HG02588 (cell line): ENCODE data around the gene S100A10.

Source experiments
- ATAC-seq: cut with Tn5 transposase; IDR thresholded peaks from one replicate; pipeline ENCODE4 v1.9.1; 2021; ENCODE audit warnings: mild to moderate bottlenecking, moderate library complexity; ENCODE audit not compliant: unreplicated experiment

The S100A10 gene

GRCh38 chr1:151988405-151988923, 5.2 kb downstream of the S100A10 start:
- no peak for ATAC-seq

GRCh38 chr1:151986501-151987190, 7.0 kb downstream of the S100A10 start:
- ATAC-seq, result no peak

DNA sequence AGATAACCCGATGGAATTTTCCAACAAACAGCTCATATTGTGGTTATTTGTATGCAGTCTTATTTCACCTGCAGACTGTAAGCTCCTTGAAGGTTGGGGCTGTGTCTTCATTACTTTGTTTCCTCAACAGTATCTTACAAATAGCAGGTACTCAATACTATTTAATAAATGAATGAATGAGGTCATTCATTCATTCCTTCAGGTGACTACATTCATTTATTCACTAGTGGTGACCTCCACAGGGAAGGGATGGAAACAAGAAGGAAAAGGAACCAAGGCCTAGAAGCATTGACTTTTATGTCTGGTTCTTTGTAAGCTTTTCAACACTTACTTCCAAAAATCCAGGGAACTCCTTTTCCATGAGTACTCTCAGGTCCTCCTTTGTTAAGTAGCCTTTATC, 7.9 kb downstream of the S100A10 start:
- ATAC-seq, result no peak

- ATAC-seq, result no peak
Measured at GRCh38 chr1:151985270-151985669, 8.4 kb downstream of the S100A10 start.

DNA sequence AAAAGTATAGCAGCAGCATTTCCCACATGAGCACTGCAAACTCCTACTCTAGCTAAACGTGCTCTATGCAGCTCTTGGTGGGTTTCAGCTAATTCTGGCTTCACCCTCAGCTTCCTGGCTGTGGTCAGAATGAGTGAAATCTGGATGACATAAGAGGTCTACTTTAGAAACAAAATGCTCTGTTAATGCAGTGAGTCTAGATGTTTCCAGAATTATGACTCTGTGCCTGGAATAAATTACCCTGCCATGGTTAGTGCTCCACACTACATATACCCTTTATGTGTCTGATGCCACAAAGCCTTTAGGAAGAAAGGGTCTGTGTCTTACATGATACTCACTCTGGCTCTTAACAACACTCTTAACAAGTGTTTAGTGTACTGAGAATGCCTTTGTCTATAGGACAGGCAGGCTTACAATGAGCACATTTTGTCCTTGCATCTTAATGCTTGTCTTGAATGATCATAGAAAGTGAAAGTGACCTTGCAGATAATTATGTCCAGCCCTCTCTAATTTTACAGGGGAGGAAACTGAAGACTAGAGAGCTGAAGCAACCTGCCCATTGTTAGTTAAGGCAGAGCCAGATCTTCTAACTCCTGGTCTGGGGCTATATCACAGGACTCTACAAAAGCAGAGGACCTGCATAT, 9.2 kb downstream of the S100A10 start:
- peak; percentile 76 for ATAC-seq

DNA sequence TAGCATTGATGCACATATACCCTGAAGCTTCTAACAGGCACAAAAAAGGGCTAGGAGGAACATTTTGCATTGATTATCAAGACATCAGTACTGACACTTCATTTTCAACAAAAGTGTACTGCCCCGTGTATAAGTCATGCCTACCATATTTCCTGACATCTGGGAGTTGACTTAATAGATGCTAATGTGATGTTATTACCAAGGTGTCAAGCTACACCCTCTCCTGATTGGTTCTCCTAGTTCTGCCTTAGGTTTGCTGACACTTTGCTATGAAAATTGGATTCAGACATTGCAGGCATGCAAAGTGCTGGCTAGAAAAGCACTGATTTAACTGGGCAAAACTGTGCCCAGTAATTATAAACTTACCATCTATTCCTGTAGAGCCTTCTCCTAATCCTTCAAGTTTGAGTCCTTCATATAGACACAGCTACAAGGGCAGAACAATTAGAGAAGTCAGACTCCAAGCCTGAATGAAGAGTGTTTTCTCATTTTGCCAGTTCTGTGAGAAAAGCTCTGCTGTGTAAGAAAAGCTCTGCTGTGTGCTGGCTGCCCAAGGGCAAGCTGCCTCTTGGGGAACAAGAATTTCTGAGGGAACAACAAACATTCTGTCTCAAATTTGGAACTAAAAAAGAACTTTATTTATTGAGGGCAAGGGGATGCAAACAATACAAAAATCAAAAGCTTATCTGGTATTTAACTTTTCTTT, 11.2 kb downstream of the S100A10 start:
- no peak for ATAC-seq

DNA sequence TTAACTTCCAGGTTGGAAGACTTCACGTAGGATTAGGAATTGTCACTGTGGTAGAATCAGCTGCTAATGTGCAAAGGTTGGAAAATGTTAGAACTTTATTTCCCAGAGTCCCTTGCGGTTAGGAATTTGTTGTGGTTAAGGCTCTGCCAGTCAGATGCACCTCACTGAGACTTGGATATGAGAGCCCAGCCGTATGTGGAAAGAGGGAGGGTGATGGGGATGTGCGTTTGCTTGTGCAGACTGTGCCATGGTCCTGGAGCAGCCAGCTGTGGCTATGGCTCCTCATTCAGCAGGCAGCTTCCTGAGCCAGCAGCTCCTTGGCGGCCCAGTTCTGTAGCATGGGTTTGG, 12.5 kb downstream of the S100A10 start:
- no peak for ATAC-seq

GRCh38 chr1:151980287-151981177, 13.1 kb downstream of the S100A10 start:
- no peak for ATAC-seq

GRCh38 chr1:151978922-151979321, 14.7 kb downstream of the S100A10 start:
- no peak for ATAC-seq

- ATAC-seq, result no peak
Measured at GRCh38 chr1:151977662-151978230, 15.9 kb downstream of the S100A10 start.

DNA sequence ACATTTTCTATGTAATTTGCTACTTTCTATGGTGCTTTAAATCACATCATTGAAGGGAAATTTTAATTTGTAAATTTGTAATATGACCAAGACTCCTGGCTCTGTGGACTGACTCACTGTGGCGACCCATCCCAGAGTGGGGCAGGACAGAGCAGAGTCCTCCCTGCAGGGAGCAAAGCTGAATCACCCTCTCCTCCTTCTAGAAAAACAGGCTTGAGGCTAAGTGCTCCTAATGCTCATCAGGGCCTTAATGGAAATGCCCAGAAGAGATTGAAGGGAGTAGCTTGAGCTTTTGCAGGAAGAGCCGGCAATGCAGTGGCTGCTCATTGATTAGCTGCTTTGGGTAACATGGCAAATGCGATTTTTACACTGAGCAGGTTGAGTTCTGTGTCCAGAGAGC, 16.8 kb downstream of the S100A10 start:
- no peak for ATAC-seq

DNA sequence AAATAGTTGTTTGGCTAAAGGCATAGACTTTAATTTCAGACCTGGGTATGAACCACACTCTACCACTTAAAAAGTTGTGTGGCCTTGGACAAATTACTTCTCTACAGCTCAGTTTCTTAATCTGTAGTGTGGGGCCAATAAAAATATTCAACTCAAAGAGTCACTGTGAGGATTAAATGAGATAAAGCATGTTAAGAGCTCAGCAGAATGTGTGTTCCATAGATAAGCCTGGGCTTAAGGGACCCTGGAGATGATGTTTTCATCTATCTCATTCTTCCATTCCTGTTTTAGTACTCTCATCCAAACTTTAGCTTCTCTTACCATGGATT, 17.7 kb downstream of the S100A10 start:
- no peak for ATAC-seq

DNA sequence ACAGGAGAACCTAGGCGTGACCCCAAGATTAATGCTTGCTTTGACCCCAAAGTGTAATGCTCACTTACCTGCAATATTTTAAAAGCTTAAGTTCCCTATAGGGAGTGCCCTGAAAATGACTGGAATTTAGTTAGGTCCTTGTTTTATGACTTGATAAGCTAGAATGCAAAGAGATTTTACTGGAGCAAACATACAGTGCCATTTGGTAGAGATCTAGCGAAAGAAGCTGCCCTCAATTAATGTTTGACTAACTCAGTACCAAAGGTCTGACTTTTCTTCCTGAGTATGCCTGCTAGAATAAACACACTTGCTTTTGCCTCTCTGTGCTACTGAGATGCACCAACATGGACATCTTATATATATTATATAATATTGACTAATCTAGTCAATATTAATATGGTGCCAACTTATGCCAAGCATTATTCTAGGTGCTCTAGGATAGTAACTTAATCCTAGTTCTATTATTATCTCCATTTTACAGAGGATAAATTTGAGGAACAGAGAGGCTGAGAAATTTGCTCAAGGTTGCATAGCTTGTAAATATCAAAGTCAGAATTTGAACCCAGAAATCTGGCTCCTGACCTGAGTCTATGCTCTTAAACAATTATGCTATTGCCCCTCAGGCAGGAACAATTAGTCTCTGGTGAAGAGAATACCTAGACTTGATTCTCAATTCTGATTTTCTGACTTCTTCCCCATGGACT, 18.2 kb downstream of the S100A10 start:
- no peak for ATAC-seq

DNA sequence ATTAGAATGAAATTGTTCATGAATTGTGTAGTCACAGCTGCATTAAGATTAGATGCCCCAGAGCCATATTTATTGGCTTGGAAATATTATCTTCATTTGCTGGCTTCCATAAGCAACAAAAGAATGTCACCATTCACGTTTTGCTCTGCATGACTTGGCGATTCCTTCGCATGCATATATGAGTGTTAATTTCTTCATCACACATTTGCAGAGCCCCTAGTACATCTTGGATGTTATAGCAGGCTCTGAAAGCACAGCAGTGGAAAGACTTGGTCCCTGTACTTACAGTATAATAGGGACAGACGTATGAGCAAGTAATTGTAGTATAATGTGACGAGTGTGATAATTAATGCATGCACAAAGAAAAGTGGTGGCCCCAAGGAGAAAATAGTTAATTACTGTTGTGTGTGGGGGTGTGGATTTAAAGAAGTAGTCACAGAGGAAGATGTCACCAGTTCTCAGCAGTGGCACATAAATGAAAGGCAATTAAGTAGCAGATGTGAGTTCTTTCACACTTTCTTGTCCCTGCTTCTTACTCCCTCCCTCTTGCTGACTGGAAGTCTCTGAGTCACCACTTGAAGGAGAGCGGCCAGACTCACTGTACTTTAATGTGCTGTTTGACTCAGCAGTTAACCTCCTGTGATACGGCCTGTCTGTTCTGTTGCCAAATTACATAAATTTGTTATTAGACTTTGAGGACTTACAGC, 21.0 kb downstream of the S100A10 start:
- ATAC-seq, result no peak

- no peak for ATAC-seq
Measured at GRCh38 chr1:151970626-151971025, 23.0 kb downstream of the S100A10 start.

GRCh38 chr1:151970128-151970527, 23.5 kb downstream of the S100A10 start:
- no peak for ATAC-seq

DNA sequence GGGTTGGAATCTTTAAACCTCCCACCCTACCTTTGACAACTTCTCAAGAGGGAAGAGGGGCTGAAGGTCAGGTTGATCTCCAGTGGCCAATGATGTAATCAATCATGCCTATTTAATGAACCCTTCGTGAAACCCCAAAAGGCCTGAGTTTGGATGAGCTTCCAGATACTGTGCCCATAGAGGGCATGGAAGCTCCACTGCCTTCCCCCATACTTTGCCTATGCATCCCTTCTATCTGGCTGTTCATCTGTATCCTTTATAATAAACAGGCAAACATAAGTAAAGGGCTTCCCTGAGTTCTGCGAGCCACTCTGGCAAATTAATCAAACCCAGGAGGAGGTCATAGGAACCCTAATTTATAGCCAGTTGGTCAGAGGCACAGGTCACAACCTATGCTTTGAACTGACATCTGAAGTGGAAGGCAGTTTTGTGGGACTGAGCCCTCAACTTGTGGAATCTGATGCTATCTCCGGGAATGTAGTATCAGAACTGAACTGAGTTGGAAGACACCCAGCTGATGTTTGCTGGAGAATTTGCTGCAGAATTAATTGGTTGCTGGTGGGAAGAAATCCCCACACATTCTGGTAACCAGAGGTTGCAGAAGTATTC, 24.8 kb downstream of the S100A10 start:
- ATAC-seq, result no peak

GRCh38 chr1:151968058-151968457, 25.6 kb downstream of the S100A10 start:
- ATAC-seq, result no peak

- ATAC-seq, result no peak
Measured at GRCh38 chr1:151967091-151967490, 26.6 kb downstream of the S100A10 start.
